K562 (cell line): ENCODE data around the gene EFHC1. TPM values are rescaled to one million over a fixed set of nuclear protein-coding genes. Genes with fewer than 3 reads are reported as not detected.
A peak's percentile ranks its signal among the peaks of the same experiment; 100 is the strongest.

Source experiments
- CEBPG ChIP-seq, 3 experiments: fragments of 200-800 bp in 1 of 3; sonication (Bioruptor generic) in 1 of 3; sonication (generic) in 1 of 3; formaldehyde crosslinking in 1 of 3; IDR thresholded peaks in 2 of 3; conservative IDR thresholded peaks in 1 of 3; 2 replicates each; pipeline versions ENCODE4 v1.6.1 to v1.8.0; 2016 to 2022; ENCODE audit warnings: missing compliant biosample characterization in 2 of 3, missing genetic modification characterization in 2 of 3, mild to moderate bottlenecking in 1 of 3, missing genetic modification reagents in 1 of 3
- ELK3 ChIP-seq: fragments of 450-650 bp; formaldehyde crosslinking; IDR thresholded peaks from 2 replicates; pipeline ENCODE4 v1.4.0; 2020; ENCODE audit warnings: mild to moderate bottlenecking
- MGA ChIP-seq: fragments of 450-650 bp; IDR thresholded peaks from 2 replicates; pipeline ENCODE4 v1.6.1; 2016; ENCODE audit warnings: mild to moderate bottlenecking, moderate library complexity
- NR2C2 ChIP-seq, 2 experiments: fragments of 200-800 bp in 1 of 2; sonication (Bioruptor generic) in 1 of 2; sonication (generic) in 1 of 2; formaldehyde crosslinking in 1 of 2; IDR thresholded peaks; 2 replicates each; pipeline versions ENCODE4 v1.6.1 to v1.8.0; 2016 to 2022; ENCODE audit warnings: mild to moderate bottlenecking in 1 of 2, missing compliant biosample characterization in 1 of 2, missing genetic modification characterization in 1 of 2, missing genetic modification reagents in 1 of 2
- ZNF592 ChIP-seq: fragments of 450-650 bp; IDR thresholded peaks from 2 replicates; pipeline ENCODE4 v1.6.1; 2017; ENCODE audit warnings: antibody characterized with exemption, mild to moderate bottlenecking
- polyA plus RNA-seq, 8 experiments: library from polyadenylated mRNA; depleted of rRNA in 4 of 8; stranded (reverse) in 5 of 8; unstranded in 3 of 8; fragments of >200 nt; fragmentation: Nextera tagmentation in 2 of 8; fragmentation: Illumina TruSeq in 1 of 8; extraction: Ambion mirVana in 2 of 8; extraction: Trizol in 1 of 8; gene quantifications; 2 replicates each; pipeline versions ENCODE4 v1.2.1 to v1.2.3, GENCODE V29; 2011 to 2014; ENCODE audit warnings: inconsistent platforms in 1 of 8, missing spikeins in 1 of 8
- total RNA-seq, 7 experiments: library from RNA; depleted of rRNA in 6 of 7; stranded (reverse); fragments of >200 nt in 6 of 7; fragmentation: Illumina TruSeq in 2 of 7; extraction: Trizol in 2 of 7; gene quantifications; 2 replicates each; pipeline versions ENCODE4 v1.2.1 to v1.2.3, GENCODE V29; 2011 to 2021; ENCODE audit warnings: low replicate concordance in 1 of 7

EFHC1 gene
- total and polyA plus RNA-seq, 9 of the 15 experiments (the other 6 are each of a cell fraction or from before 2014, with no cell fraction given), result 9.5 to 31.0 (median 14.9) TPM

- TF ChIP-seq CEBPG (CRISPR knock-in tag; IDR thresholded peaks at IDR 0.05) (no peak), CEBPG (tag; conservative IDR thresholded peaks at IDR 0.05 in 1 of 2, IDR thresholded peaks at IDR 0.05 in 1 of 2) (peak in 1 of 2 experiments; percentile 59; a peak in 1 of 4 replicates), MGA (peak; percentile 32; the same call in 1 of the 2 replicates), NR2C2 (CRISPR knock-in tag; IDR thresholded peaks at IDR 0.05) (no peak), NR2C2 (tag; IDR thresholded peaks at IDR 0.05) (peak; percentile 49), ELK3 (CRISPR knock-in tag) (no peak), ZNF592 (peak; percentile 42; the same call in 1 of the 2 replicates)
- TF ChIP-seq, all 486 proteins: peak for 8
Observed at GRCh38 chr6:52514514-52514913, 94.4 kb downstream of the EFHC1 start (continued).
